ENCODE data around the gene PDK2. TPM values are rescaled to one million over a fixed set of nuclear protein-coding genes. Genes with fewer than 3 reads are reported as not detected.

Gene PDK2
- total RNA-seq, 1 donor, result 37.8 TPM

- no peak for TF ChIP-seq CTCF (IDR thresholded peaks at IDR 0.05; ENCODE audit: insufficient read depth, low read length)
- no peak for DNase-seq (ENCODE audit: low read depth)
- H3K4me3 ChIP-seq (ENCODE audit: low read depth, low read length), result no peak overlapping the region
Observed at GRCh38 chr17:50137042-50137441, 41.9 kb downstream of the PDK2 start.

- no peak overlapping the region for H3K4me3 ChIP-seq (ENCODE audit: low read depth, low read length)
- DNase-seq (ENCODE audit: low read depth), result no peak
- TF ChIP-seq CTCF (IDR thresholded peaks at IDR 0.05; ENCODE audit: insufficient read depth, low read length), result no peak
Observed at GRCh38 chr17:50139185-50139783, 44.1 kb downstream of the PDK2 start.

- DNase-seq (ENCODE audit: low read depth), result peak; percentile 79
- no peak overlapping the region for H3K4me3 ChIP-seq (ENCODE audit: low read depth, low read length)
- peak; percentile 88 for TF ChIP-seq CTCF (IDR thresholded peaks at IDR 0.05; ENCODE audit: insufficient read depth, low read length)
Observed at GRCh38 chr17:50139950-50140885, 45.1 kb downstream of the PDK2 start.

- no peak for DNase-seq (ENCODE audit: low read depth)
- TF ChIP-seq CTCF (IDR thresholded peaks at IDR 0.05; ENCODE audit: insufficient read depth, low read length), result no peak
Observed at GRCh38 chr17:50141026-50141744, 46.0 kb downstream of the PDK2 start.

GRCh38 chr17:50141745-50142110, 46.6 kb downstream of the PDK2 start:
- DNase-seq (ENCODE audit: low read depth), result no peak
- no peak for TF ChIP-seq CTCF (IDR thresholded peaks at IDR 0.05; ENCODE audit: insufficient read depth, low read length)
- no peak overlapping the region for H3K4me3 ChIP-seq (ENCODE audit: low read depth, low read length)

More at GRCh38 chr17:50141026-50141744, 46.0 kb downstream of the PDK2 start:
- no peak overlapping the region for H3K4me3 ChIP-seq (ENCODE audit: low read depth, low read length)

- H3K4me3 ChIP-seq (ENCODE audit: low read depth, low read length), result no peak overlapping the region
- no peak for DNase-seq (ENCODE audit: low read depth)
- TF ChIP-seq CTCF (IDR thresholded peaks at IDR 0.05; ENCODE audit: insufficient read depth, low read length), result no peak
Observed at GRCh38 chr17:50143461-50144176, 48.5 kb downstream of the PDK2 start.

Data from fibroblast of the aortic adventitia (primary cell).